HCT116 (cell line): ENCODE results near the gene CYP4F8. TPM values are rescaled to one million over a fixed set of nuclear protein-coding genes. Genes with fewer than 3 reads are reported as not detected.

Source experiments
- ATAC-seq: fragments of 200-7000 bp; cut with Tn5 transposase; 2 replicates; pipeline ENCODE4 v1.9.1; 2020; ENCODE audit warnings: mild to moderate bottlenecking, moderate library complexity
- BruUV-seq: library from RNA; stranded (reverse); fragments of 400-500 nt; replicated peaks from 2 replicates; lab custom pipeline; 2021; lab: Mats Ljungman, UMichigan
- CTCF ChIA-PET: fragments of 300-600 bp; sonication (Branson Sonifier 250); formaldehyde crosslinking; loops from one replicate; lab custom pipeline; 2021; ENCODE audit warnings: antibody characterized with exemption; lab: Charles Lee
- POLR2A ChIA-PET: fragments of 300-600, 350-600 bp; sonication (Branson Sonifier 250); formaldehyde crosslinking; loops from one replicate; lab custom pipeline; 2021; ENCODE audit warnings: antibody characterized with exemption; lab: Charles Lee
- RAD21 ChIA-PET, 2 experiments: fragments of 300-600 bp; sonication (Branson Sonifier 250); formaldehyde crosslinking; loops; one replicate each; lab custom pipeline; 2023; ENCODE audit warnings: low total read pairs in 2 of 2; ENCODE audit not compliant: uncharacterized antibody in 2 of 2, unreplicated experiment in 2 of 2, low non-redundant PET in 1 of 2; lab: Charles Lee
- DNase-seq: peaks from one replicate; pipeline ENCODE4 v3.0.0-alpha.2; 2010; ENCODE audit warnings: low read depth, low spot score
- H2AFZ ChIP-seq: fragments of 200-600 bp; shearing (Covaris generic), sonication (generic); 2 replicates; pipeline ENCODE4 v1.6.1; 2017; ENCODE audit warnings: low read depth, mixed run types, mixed read lengths, antibody characterized with exemption, low read length; ENCODE audit not compliant: poor library complexity, severe bottlenecking
- H3K27ac ChIP-seq: 2 replicates; pipeline ENCODE4 v1.5.1; 2012; ENCODE audit warnings: low read depth, low read length
- H3K27me3 ChIP-seq: fragments of 200-600 bp; sonication (generic); 2 replicates; pipeline ENCODE4 v1.6.1; 2016; ENCODE audit warnings: mixed run types, low read length, mixed read lengths; ENCODE audit not compliant: insufficient read depth
- H3K36me3 ChIP-seq, 2 experiments: fragments of 200-500 bp in 1 of 2; fragments of 200-600 bp in 1 of 2; sonication (Bioruptor generic) in 1 of 2; sonication (generic) in 1 of 2; 2 replicates each; pipeline versions ENCODE4 v1.5.1 to v1.6.1; 2014 to 2016; ENCODE audit warnings: low read length in 2 of 2, inconsistent platforms in 1 of 2, mixed read lengths in 1 of 2, mixed run types in 1 of 2; ENCODE audit not compliant: insufficient read depth in 2 of 2, control insufficient read depth in 1 of 2
- H3K4me1 ChIP-seq, 2 experiments: fragments of 200-600 bp in 1 of 2; sonication (generic) in 1 of 2; 2 replicates each; pipeline versions ENCODE4 v1.5.1 to v1.6.1; 2012 to 2017; ENCODE audit warnings: low read length in 2 of 2, inconsistent platforms in 1 of 2, mild to moderate bottlenecking in 1 of 2, mixed read lengths in 1 of 2, mixed run types in 1 of 2, moderate library complexity in 1 of 2; ENCODE audit not compliant: insufficient read depth in 2 of 2, control insufficient read depth in 1 of 2
- H3K4me2 ChIP-seq: fragments of 200-600 bp; sonication (generic); 2 replicates; pipeline ENCODE4 v1.6.1; 2017; ENCODE audit warnings: mixed run types, low read length, mixed read lengths
- H3K4me3 ChIP-seq, 2 experiments: fragments of 200-600 bp in 1 of 2; sonication (generic) in 1 of 2; replicated peaks in 1 of 2; 2 replicates each; pipeline ENCODE4 v1.5.1; 2011 to 2016; ENCODE audit warnings: low read length in 2 of 2, control low read depth in 1 of 2, low read depth in 1 of 2, mild to moderate bottlenecking in 1 of 2, mixed read lengths in 1 of 2, mixed run types in 1 of 2
- H3K79me2 ChIP-seq: fragments of 200-600 bp; sonication (generic); 2 replicates; pipeline ENCODE4 v1.6.1; 2017; ENCODE audit warnings: mild to moderate bottlenecking, mixed run types, low read length, moderate library complexity, mixed read lengths; ENCODE audit not compliant: insufficient read depth
- H3K9ac ChIP-seq: fragments of 200-600 bp; sonication (generic); 2 replicates; pipeline ENCODE4 v1.6.1; 2016; ENCODE audit warnings: low read length, mixed read lengths
- H3K9me2 ChIP-seq: fragments of 200-600 bp; sonication (generic), shearing (Covaris generic); 2 replicates; pipeline ENCODE4 v1.6.1; 2017; ENCODE audit warnings: mixed run types, mild to moderate bottlenecking, moderate library complexity; ENCODE audit not compliant: insufficient read depth
- H3K9me3 ChIP-seq, 2 experiments: fragments of 200-500 bp in 1 of 2; fragments of 200-600 bp in 1 of 2; sonication (Bioruptor generic) in 1 of 2; sonication (generic) in 1 of 2; 2 replicates each; pipeline ENCODE4 v1.6.1; 2014 to 2017; ENCODE audit warnings: low read length in 2 of 2, mixed read lengths in 2 of 2, inconsistent platforms in 1 of 2, low read depth in 1 of 2, mild to moderate bottlenecking in 1 of 2, mixed run types in 1 of 2, moderate library complexity in 1 of 2; ENCODE audit not compliant: control insufficient read depth in 1 of 2, insufficient read depth in 1 of 2
- H4K20me1 ChIP-seq: fragments of 200-600 bp; sonication (generic), shearing (Covaris generic); 2 replicates; pipeline ENCODE4 v1.6.1; 2017; ENCODE audit warnings: mixed run types, mild to moderate bottlenecking, moderate library complexity; ENCODE audit not compliant: insufficient read depth
- CBX3 ChIP-seq: IDR thresholded peaks from 2 replicates; pipeline ENCODE4 v1.6.1; 2012; ENCODE audit warnings: low read depth
- CEBPB ChIP-seq: IDR thresholded peaks from 2 replicates; pipeline ENCODE4 v1.6.1; 2012; ENCODE audit warnings: low read depth
- EGR1 ChIP-seq: IDR thresholded peaks from 2 replicates; pipeline ENCODE4 v1.6.1; 2012; ENCODE audit warnings: low read depth
- ELF1 ChIP-seq: IDR thresholded peaks from 2 replicates; pipeline ENCODE4 v1.6.1; 2012; ENCODE audit warnings: low read depth, borderline replicate concordance
- EZH2 ChIP-seq: fragments of 200-600 bp; sonication (generic); IDR thresholded peaks from 2 replicates; pipeline ENCODE4 v1.6.1; 2017; ENCODE audit warnings: antibody characterized with exemption, mixed run types
- EZH2phosphoT487 ChIP-seq: fragments of 200-600 bp; IDR thresholded peaks from 2 replicates; pipeline ENCODE4 v1.6.1; 2018; ENCODE audit warnings: antibody characterized with exemption, borderline replicate concordance
- FOSL1 ChIP-seq: IDR thresholded peaks from 2 replicates; pipeline ENCODE4 v1.6.1; 2012; ENCODE audit warnings: low read depth
- JUND ChIP-seq: IDR thresholded peaks from 2 replicates; pipeline ENCODE4 v1.6.1; 2012
- MAX ChIP-seq: IDR thresholded peaks from 2 replicates; pipeline ENCODE4 v1.6.1; 2012
- POLR2A ChIP-seq: IDR thresholded peaks from 2 replicates; pipeline ENCODE4 v1.7.0; 2011; ENCODE audit warnings: borderline replicate concordance; ENCODE audit not compliant: insufficient read depth, insufficient read length; ENCODE audit errors: extremely low read depth
- RAD21 ChIP-seq: IDR thresholded peaks from 2 replicates; pipeline ENCODE4 v1.6.1; 2012; ENCODE audit warnings: low read depth, mild to moderate bottlenecking
- SIN3A ChIP-seq: IDR thresholded peaks from 2 replicates; pipeline ENCODE4 v1.6.1; 2012; ENCODE audit warnings: low read depth
- SRF ChIP-seq: IDR thresholded peaks from 2 replicates; pipeline ENCODE4 v1.6.1; 2012; ENCODE audit warnings: low read depth
- TCF7L2 ChIP-seq: IDR thresholded peaks from 2 replicates; pipeline ENCODE4 v1.7.0; 2011; ENCODE audit warnings: borderline replicate concordance, inconsistent platforms; ENCODE audit not compliant: insufficient read depth, insufficient read length; ENCODE audit errors: extremely low read depth
- YY1 ChIP-seq: IDR thresholded peaks from 2 replicates; pipeline ENCODE4 v1.6.1; 2011; ENCODE audit warnings: low read length, low read depth, moderate library complexity, mild to moderate bottlenecking; ENCODE audit not compliant: insufficient replicate concordance; ENCODE audit errors: extremely low read depth
- ZBTB33 ChIP-seq: IDR thresholded peaks from 2 replicates; pipeline ENCODE4 v1.6.1; 2011; ENCODE audit warnings: mild to moderate bottlenecking, low read length, moderate library complexity; ENCODE audit not compliant: insufficient replicate concordance; ENCODE audit errors: extremely low read depth
- ZFX ChIP-seq: fragments of 450-650 bp; IDR thresholded peaks from 2 replicates; pipeline ENCODE4 v1.6.1; 2017
- ZNF274 ChIP-seq: fragments of 200-500 bp; sonication (Bioruptor generic); IDR thresholded peaks from 2 replicates; pipeline ENCODE4 v1.6.1; 2014; ENCODE audit warnings: mild to moderate bottlenecking, low read depth, low read length, inconsistent platforms
- intact Hi-C: fragments of 100-400 bp; cut with micrococcal nuclease; formaldehyde crosslinking; loops from 2 replicates; pipeline ENCODE4 v1.10.0; 2022
- total RNA-seq: library from RNA; stranded (reverse); gene quantifications from one replicate; pipeline ENCODE4 v1.2.1, GENCODE V29; 2021; ENCODE audit not compliant: unreplicated experiment

CYP4F8 gene
- total RNA-seq, 1 experiment from 2014 or later, result not detected

GRCh38 chr19:15613338-15613737 lies 1.7 kb upstream of the CYP4F8 start:
- H3K9me3 ChIP-seq, result no peaks in the 10 kb centered on the region
- CTCF ChIA-PET, result no interaction called here
- POLR2A ChIA-PET, result no interaction called here
- RAD21 ChIA-PET, result no interaction called here
- H3K79me2 ChIP-seq, result no peaks in the 10 kb centered on the region
- H4K20me1 ChIP-seq, result no peaks in the 10 kb centered on the region
- no peaks in the 10 kb centered on the region for H3K9me2 ChIP-seq
- no peak for TF ChIP-seq MAX
- TF ChIP-seq EGR1, result no peak
- TF ChIP-seq TCF7L2, result no peak
- no peak for TF ChIP-seq FOSL1
- no peak for TF ChIP-seq ELF1
- no peak for TF ChIP-seq EZH2
- no peak for TF ChIP-seq RAD21
- no peak for TF ChIP-seq ZNF274
- no peak for TF ChIP-seq JUND
- TF ChIP-seq SIN3A, result no peak
- no peak for TF ChIP-seq POLR2A
- no peak for TF ChIP-seq YY1
- no peak for TF ChIP-seq CEBPB
- no peak for TF ChIP-seq SRF
- no peak for TF ChIP-seq ZBTB33
- no peak for TF ChIP-seq EZH2phosphoT487
- TF ChIP-seq CBX3, result no peak
- TF ChIP-seq ZFX, result no peak
- TF ChIP-seq, all 23 proteins: peak for 0
- Histone ChIP-seq H3K4me2 (no peak overlapping the region), H3K36me3 (no peaks in the 10 kb centered on the region), H2AFZ (no peak overlapping the region), H3K4me3 (no peak overlapping the region), H3K27me3 (peaks cover 4% of the 10 kb centered on the region), H3K27ac (no peak overlapping the region), H3K9ac (no peak overlapping the region), H3K4me1 (no peaks in the 10 kb centered on the region)
- intact Hi-C loops, result no loop called here
- ATAC-seq (no peak), DNase-seq (no peak)
- no TSS peak for BruUV-seq
